Measurements from ENCODE around the gene WWOX. TPM values are rescaled to one million over a fixed set of nuclear protein-coding genes. Genes with fewer than 3 reads are reported as not detected.
"Not testable (repeated sequence)": the region's sequence is repeated elsewhere in the genome, so short reads cannot be mapped to it uniquely, and the experiment has no call there.

The WWOX gene
- total and polyA plus RNA-seq, 2 of the 4 experiments (the other 2 are of a cell fraction) = 2.7 to 5.4 TPM

GRCh38 chr16:79260890-79261289, 1161.4 kb downstream of the WWOX start:
- intact Hi-C loops (cut with micrococcal nuclease) = loop anchor here (10.0 kb wide), 1 partner anchor 1136 kb away; no protein-coding TSS in a partner anchor
- CTCF ChIA-PET; H3K4me2 ChIP-seq (ENCODE audit: low read depth, low read length); DNase-seq; H2BK20ac ChIP-seq (ENCODE audit: low read depth, low read length); H4K8ac ChIP-seq (ENCODE audit: low read depth in 2 of 2, low read length in 2 of 2); H4K5ac ChIP-seq (ENCODE audit: low read depth, low read length); H3K4me3 ChIP-seq (ENCODE audit: insufficient read depth, low read depth, low read length); H3K36me3 ChIP-seq (ENCODE audit: control insufficient read depth, insufficient read depth, low read length); H2AFZ ChIP-seq (replicated peaks; ENCODE audit: low read length, poor library complexity); BruUV-seq (replicated peaks); H2AK9ac ChIP-seq (replicated peaks; ENCODE audit: low read depth, low read length, poor library complexity); POLR2A ChIA-PET (ENCODE audit: unreplicated experiment); H3K4me1 ChIP-seq (ENCODE audit: control insufficient read depth, insufficient read depth, low read length); H4K91ac ChIP-seq (ENCODE audit: insufficient read depth, low read depth, low read length); H3K9ac ChIP-seq (ENCODE audit: low read depth, low read length); H3K27ac ChIP-seq (ENCODE audit: insufficient read depth, low read length); H2AK5ac ChIP-seq (ENCODE audit: low read depth, low read length); H2BK15ac ChIP-seq (ENCODE audit: low read depth, low read length); ATAC-seq (ENCODE audit: low read depth); H3K56ac ChIP-seq (ENCODE audit: extremely low read depth, insufficient read depth, low read length); dilution Hi-C loops (cut with HindIII; ENCODE audit: low sequenced_read_pairs, unreplicated experiment); H3K9me1 ChIP-seq (ENCODE audit: insufficient read depth, low read length); H3K18ac ChIP-seq (ENCODE audit: low read depth, low read length); H3K79me1 ChIP-seq (ENCODE audit: low read depth in 1 of 2, low read length in 2 of 2); H4K20me1 ChIP-seq (ENCODE audit: insufficient read depth, low read length); H3K4ac ChIP-seq (ENCODE audit: low read depth, low read length); H3K14ac ChIP-seq (replicated peaks; ENCODE audit: low read depth, low read length); H2BK5ac ChIP-seq (ENCODE audit: low read depth, low read length, poor library complexity, severe bottlenecking); in situ Hi-C loops (cut with MboI; ENCODE audit: low sequenced_read_pairs); H3K27me3 ChIP-seq (ENCODE audit: control insufficient read depth, insufficient read depth, low read length); H3K23ac ChIP-seq (ENCODE audit: low read depth, low read length); H2BK120ac ChIP-seq (ENCODE audit: low read depth, low read length): not testable (repeated sequence)
- WGBS, 2 experiments (ENCODE audit: extremely low coverage in 2 of 2, insufficient read length in 1 of 2) = no CpG with 5 or more reads among the region's 4 CpGs
- peaks cover 37% of the 10 kb centered on the region for H3K9me3 ChIP-seq (ENCODE audit: control insufficient read depth, insufficient read depth, low read length)
